Neural cell (in vitro differentiated cells): ENCODE results near the gene PGF. TPM values are rescaled to one million over a fixed set of nuclear protein-coding genes. Genes with fewer than 3 reads are reported as not detected.

Experiments used
- H2AFZ ChIP-seq: fragments of 200-600, 300-800 bp; sonication (generic), shearing (Covaris generic); 2 replicates; pipeline ENCODE4 v1.6.0; 2014; ENCODE audit warnings: low read depth, mild to moderate bottlenecking, antibody characterized with exemption, low read length, moderate library complexity
- H3F3A ChIP-seq: fragments of 200-600 bp; shearing (Covaris generic); 2 replicates; pipeline ENCODE4 v1.6.1; 2016; ENCODE audit warnings: mild to moderate bottlenecking, moderate library complexity, mixed read lengths, antibody characterized with exemption, low read length; ENCODE audit not compliant: insufficient read depth, poor library complexity, severe bottlenecking
- H3K27ac ChIP-seq: fragments of 200-600, 300-800 bp; sonication (generic), shearing (Covaris generic); 2 replicates; pipeline ENCODE4 v1.5.1; 2014; ENCODE audit warnings: mild to moderate bottlenecking, low read length, moderate library complexity
- H3K27me3 ChIP-seq: fragments of 300-800, 200-600 bp; sonication (generic), shearing (Covaris generic); 2 replicates; pipeline ENCODE4 v1.6.0; 2014; ENCODE audit warnings: mild to moderate bottlenecking, low read depth, low read length, moderate library complexity; ENCODE audit not compliant: insufficient read depth
- H3K36me3 ChIP-seq: fragments of 300-800, 200-600 bp; sonication (generic), shearing (Covaris generic); 2 replicates; pipeline ENCODE4 v1.5.1; 2014; ENCODE audit warnings: mild to moderate bottlenecking, antibody characterized with exemption, low read length, moderate library complexity; ENCODE audit not compliant: insufficient read depth
- H3K4me2 ChIP-seq: fragments of 300-800, 200-600 bp; sonication (generic), shearing (Covaris generic); 2 replicates; pipeline ENCODE4 v1.6.0; 2014; ENCODE audit warnings: mild to moderate bottlenecking, low read length
- H3K4me3 ChIP-seq: fragments of 300-800, 200-600 bp; sonication (generic), shearing (Covaris generic); 2 replicates; pipeline ENCODE4 v1.5.1; 2014; ENCODE audit warnings: mild to moderate bottlenecking, low read length, moderate library complexity
- H3K79me2 ChIP-seq: fragments of 200-600 bp; shearing (Covaris generic); replicated peaks from 2 replicates; pipeline ENCODE4 v1.6.0; 2014; ENCODE audit warnings: mild to moderate bottlenecking, low read length, moderate library complexity; ENCODE audit not compliant: insufficient read depth
- H3K9ac ChIP-seq: fragments of 300-800, 200-600 bp; sonication (generic), shearing (Covaris generic); 2 replicates; pipeline ENCODE4 v1.6.1; 2016; ENCODE audit warnings: mild to moderate bottlenecking, low read length, mixed read lengths
- H3K9me2 ChIP-seq: fragments of 200-600 bp; shearing (Covaris generic); 2 replicates; pipeline ENCODE4 v1.6.1; 2016; ENCODE audit warnings: mild to moderate bottlenecking, low read length, mixed read lengths; ENCODE audit not compliant: insufficient read depth
- H3K9me3 ChIP-seq: fragments of 200-600, 300-800 bp; sonication (generic), shearing (Covaris generic); 2 replicates; pipeline ENCODE4 v1.6.1; 2016; ENCODE audit warnings: mild to moderate bottlenecking, mixed run types, low read length, moderate library complexity, mixed read lengths
- H4K20me1 ChIP-seq: fragments of 200-600 bp; shearing (Covaris generic); 2 replicates; pipeline ENCODE4 v1.6.1; 2016; ENCODE audit warnings: mild to moderate bottlenecking, mixed run types; ENCODE audit not compliant: insufficient read depth
- EP300 ChIP-seq: fragments of 450-650 bp; conservative IDR thresholded peaks from 2 replicates; pipeline ENCODE4 v1.6.1; 2014; ENCODE audit warnings: antibody characterized with exemption, mild to moderate bottlenecking, moderate library complexity; ENCODE audit not compliant: poor library complexity, severe bottlenecking
- EZH2 ChIP-seq: fragments of 200-600, 300-800 bp; shearing (Covaris generic), sonication (generic); IDR thresholded peaks from 2 replicates; pipeline ENCODE4 v1.6.1; 2014; ENCODE audit warnings: antibody characterized with exemption, low read length, borderline replicate concordance, mild to moderate bottlenecking; ENCODE audit not compliant: insufficient read depth, poor library complexity, severe bottlenecking
- MXI1 ChIP-seq: fragments of 450-650 bp; conservative IDR thresholded peaks from 2 replicates; pipeline ENCODE4 v1.6.1; 2014; ENCODE audit warnings: antibody characterized with exemption, mild to moderate bottlenecking; ENCODE audit not compliant: poor library complexity, severe bottlenecking
- POLR2AphosphoS5 ChIP-seq: IDR thresholded peaks from 2 replicates; pipeline ENCODE4 v1.6.1; 2012
- RAD21 ChIP-seq: fragments of 450-650 bp; conservative IDR thresholded peaks from 2 replicates; pipeline ENCODE4 v1.6.1; 2014; ENCODE audit warnings: antibody characterized with exemption, mild to moderate bottlenecking, moderate library complexity
- SMC3 ChIP-seq: fragments of 450-650 bp; conservative IDR thresholded peaks from 2 replicates; pipeline ENCODE4 v1.6.1; 2014; ENCODE audit warnings: antibody characterized with exemption, mild to moderate bottlenecking, moderate library complexity; ENCODE audit not compliant: poor library complexity
- TAF1 ChIP-seq: IDR thresholded peaks from 2 replicates; pipeline ENCODE4 v1.6.1; 2012; ENCODE audit warnings: low read depth
- polyA plus RNA-seq: library from polyadenylated mRNA; depleted of rRNA; stranded (reverse); fragments of >200 nt; gene quantifications from 2 replicates; pipeline ENCODE4 v1.2.3, GENCODE V29; 2014
- TF ChIP-seq, protein P1 (sequence below): IDR thresholded peaks from 2 replicates; pipeline ENCODE4 v1.6.1; 2012; ENCODE audit warnings: borderline replicate concordance
- TF ChIP-seq, protein P2 (sequence below): fragments of 450-650 bp; IDR thresholded peaks from 2 replicates; pipeline ENCODE4 v1.5.1; 2014; ENCODE audit warnings: antibody characterized with exemption, mild to moderate bottlenecking, moderate library complexity; ENCODE audit not compliant: poor library complexity, severe bottlenecking

The PGF gene
- polyA plus RNA-seq, 1 donor from 2014 or later = not detected

DNA sequence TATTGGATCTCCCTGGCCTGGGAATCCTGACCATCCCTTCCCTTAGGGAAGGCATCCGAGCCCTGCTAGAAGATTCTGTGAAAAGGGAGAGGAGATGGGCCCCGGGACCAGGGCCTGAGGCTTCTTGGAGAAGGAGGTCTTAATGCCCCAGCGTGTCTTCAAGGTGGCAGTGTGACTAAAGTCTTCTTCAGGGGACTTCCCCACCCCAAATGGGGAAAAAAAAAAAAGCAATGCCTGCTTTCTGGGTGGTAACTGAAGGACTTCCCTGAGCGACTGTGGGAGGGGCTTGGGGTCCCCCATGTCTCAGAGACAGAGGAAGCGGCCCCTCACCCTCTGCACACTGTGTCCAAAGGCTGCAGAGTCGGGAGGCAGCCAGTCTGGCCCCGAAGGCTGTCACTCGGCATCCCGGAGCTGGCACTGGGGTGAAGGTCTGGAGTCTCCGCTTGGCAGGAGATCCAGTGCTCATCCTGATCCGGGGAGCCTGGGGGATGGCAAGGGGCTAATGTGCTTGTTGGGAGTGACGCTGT is 7.8 kb upstream of the PGF start:
- H3K4me2 ChIP-seq = no peak overlapping the region
- H3K36me3 ChIP-seq = no peaks in the 10 kb centered on the region
- H4K20me1 ChIP-seq = no peaks in the 10 kb centered on the region
- H3K9me3 ChIP-seq = no peaks in the 10 kb centered on the region
- H3K9ac ChIP-seq = no peak overlapping the region
- no peaks in the 10 kb centered on the region for H3F3A ChIP-seq
- H3K79me2 ChIP-seq = no peaks in the 10 kb centered on the region
- H3K4me3 ChIP-seq = no peak overlapping the region
- TF ChIP-seq MXI1 (no peak), TAF1 (no peak), POLR2AphosphoS5 (no peak)
- TF ChIP-seq, protein P1, sequence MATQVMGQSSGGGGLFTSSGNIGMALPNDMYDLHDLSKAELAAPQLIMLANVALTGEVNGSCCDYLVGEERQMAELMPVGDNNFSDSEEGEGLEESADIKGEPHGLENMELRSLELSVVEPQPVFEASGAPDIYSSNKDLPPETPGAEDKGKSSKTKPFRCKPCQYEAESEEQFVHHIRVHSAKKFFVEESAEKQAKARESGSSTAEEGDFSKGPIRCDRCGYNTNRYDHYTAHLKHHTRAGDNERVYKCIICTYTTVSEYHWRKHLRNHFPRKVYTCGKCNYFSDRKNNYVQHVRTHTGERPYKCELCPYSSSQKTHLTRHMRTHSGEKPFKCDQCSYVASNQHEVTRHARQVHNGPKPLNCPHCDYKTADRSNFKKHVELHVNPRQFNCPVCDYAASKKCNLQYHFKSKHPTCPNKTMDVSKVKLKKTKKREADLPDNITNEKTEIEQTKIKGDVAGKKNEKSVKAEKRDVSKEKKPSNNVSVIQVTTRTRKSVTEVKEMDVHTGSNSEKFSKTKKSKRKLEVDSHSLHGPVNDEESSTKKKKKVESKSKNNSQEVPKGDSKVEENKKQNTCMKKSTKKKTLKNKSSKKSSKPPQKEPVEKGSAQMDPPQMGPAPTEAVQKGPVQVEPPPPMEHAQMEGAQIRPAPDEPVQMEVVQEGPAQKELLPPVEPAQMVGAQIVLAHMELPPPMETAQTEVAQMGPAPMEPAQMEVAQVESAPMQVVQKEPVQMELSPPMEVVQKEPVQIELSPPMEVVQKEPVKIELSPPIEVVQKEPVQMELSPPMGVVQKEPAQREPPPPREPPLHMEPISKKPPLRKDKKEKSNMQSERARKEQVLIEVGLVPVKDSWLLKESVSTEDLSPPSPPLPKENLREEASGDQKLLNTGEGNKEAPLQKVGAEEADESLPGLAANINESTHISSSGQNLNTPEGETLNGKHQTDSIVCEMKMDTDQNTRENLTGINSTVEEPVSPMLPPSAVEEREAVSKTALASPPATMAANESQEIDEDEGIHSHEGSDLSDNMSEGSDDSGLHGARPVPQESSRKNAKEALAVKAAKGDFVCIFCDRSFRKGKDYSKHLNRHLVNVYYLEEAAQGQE = no peak
- H3K27me3 ChIP-seq = no peaks in the 10 kb centered on the region
- H2AFZ ChIP-seq = no peak overlapping the region
- H3K27ac ChIP-seq = no peak overlapping the region
- no peaks in the 10 kb centered on the region for H3K9me2 ChIP-seq

DNA sequence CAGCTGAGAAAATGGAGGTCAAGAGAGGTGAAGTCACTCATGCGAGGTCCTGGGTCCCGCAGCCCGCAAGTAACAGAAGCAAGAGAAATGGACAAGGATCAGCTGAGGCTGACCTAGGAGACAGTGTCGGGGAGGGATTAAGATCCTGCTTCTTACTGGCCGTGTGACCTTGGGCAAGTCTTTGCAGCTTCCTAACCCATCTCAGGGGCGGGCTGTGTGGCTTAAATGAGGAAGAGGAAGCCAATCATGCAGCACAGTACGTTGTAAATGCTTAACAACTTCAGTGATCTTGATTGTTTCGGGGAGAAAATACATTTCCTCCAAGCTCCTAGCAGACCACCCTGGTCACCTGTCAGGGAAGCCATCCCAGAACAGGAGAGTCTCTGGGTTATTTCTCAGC is 7.1 kb upstream of the PGF start:
- no peaks in the 10 kb centered on the region for H4K20me1 ChIP-seq
- no peak overlapping the region for H3K4me2 ChIP-seq
- H2AFZ ChIP-seq = no peak overlapping the region
- no peak overlapping the region for H3K9ac ChIP-seq
- no peaks in the 10 kb centered on the region for H3K79me2 ChIP-seq
- H3K9me3 ChIP-seq = no peaks in the 10 kb centered on the region
- no peaks in the 10 kb centered on the region for H3K27me3 ChIP-seq
- no peak overlapping the region for H3K27ac ChIP-seq
- no peaks in the 10 kb centered on the region for H3K36me3 ChIP-seq
- H3K4me3 ChIP-seq = no peak overlapping the region
- H3F3A ChIP-seq = no peaks in the 10 kb centered on the region
- TF ChIP-seq MXI1 (no peak), POLR2AphosphoS5 (no peak), EP300 (no peak), TAF1 (no peak), SMC3 (no peak), EZH2 (no peak), RAD21 (no peak)
- TF ChIP-seq, protein P1 = no peak
- TF ChIP-seq, protein P2, sequence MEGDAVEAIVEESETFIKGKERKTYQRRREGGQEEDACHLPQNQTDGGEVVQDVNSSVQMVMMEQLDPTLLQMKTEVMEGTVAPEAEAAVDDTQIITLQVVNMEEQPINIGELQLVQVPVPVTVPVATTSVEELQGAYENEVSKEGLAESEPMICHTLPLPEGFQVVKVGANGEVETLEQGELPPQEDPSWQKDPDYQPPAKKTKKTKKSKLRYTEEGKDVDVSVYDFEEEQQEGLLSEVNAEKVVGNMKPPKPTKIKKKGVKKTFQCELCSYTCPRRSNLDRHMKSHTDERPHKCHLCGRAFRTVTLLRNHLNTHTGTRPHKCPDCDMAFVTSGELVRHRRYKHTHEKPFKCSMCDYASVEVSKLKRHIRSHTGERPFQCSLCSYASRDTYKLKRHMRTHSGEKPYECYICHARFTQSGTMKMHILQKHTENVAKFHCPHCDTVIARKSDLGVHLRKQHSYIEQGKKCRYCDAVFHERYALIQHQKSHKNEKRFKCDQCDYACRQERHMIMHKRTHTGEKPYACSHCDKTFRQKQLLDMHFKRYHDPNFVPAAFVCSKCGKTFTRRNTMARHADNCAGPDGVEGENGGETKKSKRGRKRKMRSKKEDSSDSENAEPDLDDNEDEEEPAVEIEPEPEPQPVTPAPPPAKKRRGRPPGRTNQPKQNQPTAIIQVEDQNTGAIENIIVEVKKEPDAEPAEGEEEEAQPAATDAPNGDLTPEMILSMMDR = no peak
- no peaks in the 10 kb centered on the region for H3K9me2 ChIP-seq
